ENCODE data around the gene TCTN1.

GRCh38 chr12:110597885-110598284 lies 16.0 kb upstream of the TCTN1 start:
- TF ChIP-seq CTCF (IDR thresholded peaks at IDR 0.05): no peak
- no peak for TF ChIP-seq POLR2A (IDR thresholded peaks at IDR 0.05)
